ENCODE data around the gene ERAP2.

ERAP2 gene

GRCh38 chr5:96844481-96844990 is 31.8 kb upstream of the ERAP2 start:
- 11 to 58% methylated on average over 1 to 4 of the region's 4 CpGs for WGBS, 2 experiments (ENCODE audit: insufficient coverage in 2 of 2)
- Histone ChIP-seq H3K27ac (ENCODE audit: low read depth, low read length, severe bottlenecking) (no peak overlapping the region), H3K36me3 (ENCODE audit: control insufficient read depth, insufficient read depth, low read length) (no peaks in the 10 kb centered on the region), H3K4me3 (ENCODE audit: extremely low read depth, insufficient read depth, low read length, poor library complexity, severe bottlenecking) (no peak overlapping the region), H3K4me1 (ENCODE audit: control insufficient read depth, insufficient read depth, low read length, poor library complexity, severe bottlenecking) (no peaks in the 10 kb centered on the region), H3K9me3 (ENCODE audit: control insufficient read depth, low read length) (peaks cover 1% of the 10 kb centered on the region)

- 58 to 87% methylated on average over 4 to 5 of the region's 7 CpGs for WGBS, 2 experiments (ENCODE audit: insufficient coverage in 2 of 2)
- Histone ChIP-seq H3K36me3 (ENCODE audit: control insufficient read depth, insufficient read depth, low read length) (no peaks in the 10 kb centered on the region), H3K9me3 (ENCODE audit: control insufficient read depth, low read length) (peaks cover 8% of the 10 kb centered on the region), H3K4me1 (ENCODE audit: control insufficient read depth, insufficient read depth, low read length, poor library complexity, severe bottlenecking) (no peaks in the 10 kb centered on the region), H3K4me3 (ENCODE audit: extremely low read depth, insufficient read depth, low read length, poor library complexity, severe bottlenecking) (no peak overlapping the region), H3K27ac (ENCODE audit: low read depth, low read length, severe bottlenecking) (no peak overlapping the region)
These were observed 24.8 kb upstream of the ERAP2 start for GRCh38 chr5:96851312-96852062.

GRCh38 chr5:96852759-96853158 is 23.5 kb upstream of the ERAP2 start:
- no peak overlapping the region for H3K4me3 ChIP-seq (ENCODE audit: extremely low read depth, insufficient read depth, low read length, poor library complexity, severe bottlenecking)
- 82 to 100% methylated on average over 1 of the region's 2 CpGs for WGBS, 2 experiments (ENCODE audit: insufficient coverage in 2 of 2)

GRCh38 chr5:96854067-96854466 is 22.2 kb upstream of the ERAP2 start:
- Histone ChIP-seq H3K36me3 (ENCODE audit: control insufficient read depth, insufficient read depth, low read length) (no peaks in the 10 kb centered on the region), H3K4me3 (ENCODE audit: extremely low read depth, insufficient read depth, low read length, poor library complexity, severe bottlenecking) (no peak overlapping the region), H3K9me3 (ENCODE audit: control insufficient read depth, low read length) (peaks cover 8% of the 10 kb centered on the region), H3K27ac (ENCODE audit: low read depth, low read length, severe bottlenecking) (no peak overlapping the region), H3K4me1 (ENCODE audit: control insufficient read depth, insufficient read depth, low read length, poor library complexity, severe bottlenecking) (no peaks in the 10 kb centered on the region)
- no CpG with 5 or more reads among the region's 1 CpG for WGBS, 2 experiments (ENCODE audit: insufficient coverage in 2 of 2)

More at GRCh38 chr5:96852759-96853158, 23.5 kb upstream of the ERAP2 start:
- Histone ChIP-seq H3K9me3 (ENCODE audit: control insufficient read depth, low read length) (peaks cover 8% of the 10 kb centered on the region), H3K36me3 (ENCODE audit: control insufficient read depth, insufficient read depth, low read length) (no peaks in the 10 kb centered on the region), H3K4me1 (ENCODE audit: control insufficient read depth, insufficient read depth, low read length, poor library complexity, severe bottlenecking) (no peaks in the 10 kb centered on the region), H3K27ac (ENCODE audit: low read depth, low read length, severe bottlenecking) (no peak overlapping the region)

GRCh38 chr5:96855031-96855872 is 21.0 kb upstream of the ERAP2 start:
- H3K4me3 ChIP-seq (ENCODE audit: extremely low read depth, insufficient read depth, low read length, poor library complexity, severe bottlenecking): no peak overlapping the region
- H3K36me3 ChIP-seq (ENCODE audit: control insufficient read depth, insufficient read depth, low read length): no peaks in the 10 kb centered on the region
- no peaks in the 10 kb centered on the region for H3K9me3 ChIP-seq (ENCODE audit: control insufficient read depth, low read length)
- no peaks in the 10 kb centered on the region for H3K4me1 ChIP-seq (ENCODE audit: control insufficient read depth, insufficient read depth, low read length, poor library complexity, severe bottlenecking)
- WGBS, 2 experiments (ENCODE audit: insufficient coverage in 2 of 2): 96 to 100% methylated on average over 3 to 4 of the region's 6 CpGs
- H3K27ac ChIP-seq (ENCODE audit: low read depth, low read length, severe bottlenecking): no peak overlapping the region

- Histone ChIP-seq H3K9me3 (ENCODE audit: control insufficient read depth, low read length) (no peaks in the 10 kb centered on the region), H3K27ac (ENCODE audit: low read depth, low read length, severe bottlenecking) (no peak overlapping the region), H3K4me3 (ENCODE audit: extremely low read depth, insufficient read depth, low read length, poor library complexity, severe bottlenecking) (no peak overlapping the region), H3K36me3 (ENCODE audit: control insufficient read depth, insufficient read depth, low read length) (no peaks in the 10 kb centered on the region), H3K4me1 (ENCODE audit: control insufficient read depth, insufficient read depth, low read length, poor library complexity, severe bottlenecking) (no peaks in the 10 kb centered on the region)
- WGBS, 2 experiments (ENCODE audit: insufficient coverage in 2 of 2): 85 to 91% methylated on average over 3 of the region's 3 CpGs
These were observed 19.9 kb upstream of the ERAP2 start for GRCh38 chr5:96856371-96856770.

- no peaks in the 10 kb centered on the region for H3K9me3 ChIP-seq (ENCODE audit: control insufficient read depth, low read length)
- no peak overlapping the region for H3K27ac ChIP-seq (ENCODE audit: low read depth, low read length, severe bottlenecking)
- no peaks in the 10 kb centered on the region for H3K36me3 ChIP-seq (ENCODE audit: control insufficient read depth, insufficient read depth, low read length)
- no peak overlapping the region for H3K4me3 ChIP-seq (ENCODE audit: extremely low read depth, insufficient read depth, low read length, poor library complexity, severe bottlenecking)
- no CpG with 5 or more reads among the region's 1 CpG for WGBS, 2 experiments (ENCODE audit: insufficient coverage in 2 of 2)
- no peaks in the 10 kb centered on the region for H3K4me1 ChIP-seq (ENCODE audit: control insufficient read depth, insufficient read depth, low read length, poor library complexity, severe bottlenecking)
These were observed 18.8 kb upstream of the ERAP2 start for GRCh38 chr5:96857454-96857853.

- Histone ChIP-seq H3K36me3 (ENCODE audit: control insufficient read depth, insufficient read depth, low read length) (no peaks in the 10 kb centered on the region), H3K27ac (ENCODE audit: low read depth, low read length, severe bottlenecking) (no peak overlapping the region), H3K4me3 (ENCODE audit: extremely low read depth, insufficient read depth, low read length, poor library complexity, severe bottlenecking) (no peak overlapping the region), H3K9me3 (ENCODE audit: control insufficient read depth, low read length) (no peaks in the 10 kb centered on the region), H3K4me1 (ENCODE audit: control insufficient read depth, insufficient read depth, low read length, poor library complexity, severe bottlenecking) (no peaks in the 10 kb centered on the region)
- 93% methylated on average over 3 of the region's 4 CpGs; no CpG with 5 or more reads in 1 of the 2 experiments for WGBS, 2 experiments (ENCODE audit: insufficient coverage in 2 of 2)
These were observed 18.4 kb upstream of the ERAP2 start for GRCh38 chr5:96857924-96858323.

GRCh38 chr5:96859375-96859774 is 16.9 kb upstream of the ERAP2 start:
- no peak overlapping the region for H3K4me3 ChIP-seq (ENCODE audit: extremely low read depth, insufficient read depth, low read length, poor library complexity, severe bottlenecking)
- WGBS, 2 experiments (ENCODE audit: insufficient coverage in 2 of 2): 92 to 100% methylated on average over 2 of the region's 2 CpGs
- no peaks in the 10 kb centered on the region for H3K36me3 ChIP-seq (ENCODE audit: control insufficient read depth, insufficient read depth, low read length)
- no peak overlapping the region for H3K27ac ChIP-seq (ENCODE audit: low read depth, low read length, severe bottlenecking)
- no peaks in the 10 kb centered on the region for H3K9me3 ChIP-seq (ENCODE audit: control insufficient read depth, low read length)
- no peaks in the 10 kb centered on the region for H3K4me1 ChIP-seq (ENCODE audit: control insufficient read depth, insufficient read depth, low read length, poor library complexity, severe bottlenecking)

GRCh38 chr5:96861076-96861475 is 15.2 kb upstream of the ERAP2 start:
- H3K4me3 ChIP-seq (ENCODE audit: extremely low read depth, insufficient read depth, low read length, poor library complexity, severe bottlenecking): no peak overlapping the region
- no peaks in the 10 kb centered on the region for H3K9me3 ChIP-seq (ENCODE audit: control insufficient read depth, low read length)
- WGBS, 2 experiments (ENCODE audit: insufficient coverage in 2 of 2): 73 to 86% methylated on average over 2 of the region's 2 CpGs
- no peaks in the 10 kb centered on the region for H3K36me3 ChIP-seq (ENCODE audit: control insufficient read depth, insufficient read depth, low read length)
- no peak overlapping the region for H3K27ac ChIP-seq (ENCODE audit: low read depth, low read length, severe bottlenecking)
- no peaks in the 10 kb centered on the region for H3K4me1 ChIP-seq (ENCODE audit: control insufficient read depth, insufficient read depth, low read length, poor library complexity, severe bottlenecking)

All from mesodermal cell (in vitro differentiated cells).